Stimulated activated naive CD8-positive, alpha-beta T cell treated with anti-CD3 and anti-CD28 coated beads, Interleukin-15, Interleukin-2, amounts not matched to agents 100 U/mL and 50 U/mL, for 24 hours (primary cell): ENCODE results near the gene WDR5.
A peak's percentile ranks its signal among the peaks of the same experiment; 100 is the strongest.
"Not testable (repeated sequence)": the region's sequence is repeated elsewhere in the genome, so short reads cannot be mapped to it uniquely, and the experiment has no call there.

Experiments
- ATAC-seq: fragments of 150-1000 bp; cut with Tn5 transposase; one replicate; pipeline ENCODE4 v1.10.0; 2021
- DNase-seq: peaks from one replicate; pipeline ENCODE4 v3.0.0; 2021

Gene WDR5

GRCh38 chr9:134135343-134136117 lies at the start of gene WDR5:
WDR5 (plus strand) TSS chr9:134136082; CDS start chr9:134139878, 3,796 bp downstream.
- ATAC-seq (peak; percentile 75), DNase-seq (peak; percentile 95)

- ATAC-seq, result no peak
- no peak for DNase-seq
Observed at GRCh38 chr9:134088063-134088725, 47.7 kb upstream of the WDR5 start.

- ATAC-seq, result no peak
- no peak for DNase-seq
Observed at GRCh38 chr9:134089972-134090371, 45.9 kb upstream of the WDR5 start.

GRCh38 chr9:134099123-134099761 lies 36.6 kb upstream of the WDR5 start:
- ATAC-seq (peak; percentile 90), DNase-seq (peak; percentile 68)

GRCh38 chr9:134100040-134100439 lies 35.8 kb upstream of the WDR5 start:
- DNase-seq (no peak), ATAC-seq (no peak)

- not testable (repeated sequence) for ATAC-seq, DNase-seq
Observed at GRCh38 chr9:134101133-134101532, 34.7 kb upstream of the WDR5 start.

GRCh38 chr9:134101623-134102149 lies 34.2 kb upstream of the WDR5 start:
- ATAC-seq, result no peak

GRCh38 chr9:134103391-134103998 lies 32.4 kb upstream of the WDR5 start:
- ATAC-seq (no peak), DNase-seq (no peak)

More at GRCh38 chr9:134101623-134102149, 34.2 kb upstream of the WDR5 start:
- no peak for DNase-seq

- DNase-seq (no peak), ATAC-seq (no peak)
Observed at GRCh38 chr9:134111064-134111463, 24.8 kb upstream of the WDR5 start.

- ATAC-seq (no peak), DNase-seq (no peak)
Observed at GRCh38 chr9:134112561-134112960, 23.3 kb upstream of the WDR5 start.

- not testable (repeated sequence) for ATAC-seq, DNase-seq
Observed at GRCh38 chr9:134118972-134119371, 16.9 kb upstream of the WDR5 start.

GRCh38 chr9:134123764-134124128 lies 12.1 kb upstream of the WDR5 start:
- DNase-seq, result no peak
- no peak for ATAC-seq

- no peak for ATAC-seq
- DNase-seq, result no peak
Observed at GRCh38 chr9:134125413-134126095, 10.3 kb upstream of the WDR5 start.

GRCh38 chr9:134126373-134126772 lies 9.5 kb upstream of the WDR5 start:
- no peak for DNase-seq
- ATAC-seq, result no peak

GRCh38 chr9:134127065-134127580 lies 8.8 kb upstream of the WDR5 start:
- DNase-seq (no peak), ATAC-seq (no peak)

GRCh38 chr9:134127616-134128015 lies 8.3 kb upstream of the WDR5 start:
- DNase-seq, result no peak
- ATAC-seq, result no peak

GRCh38 chr9:134128727-134129679 lies 6.9 kb upstream of the WDR5 start:
- no peak for ATAC-seq
- DNase-seq, result no peak

GRCh38 chr9:134130503-134131375 lies 5.1 kb upstream of the WDR5 start:
- no peak for ATAC-seq
- no peak for DNase-seq

GRCh38 chr9:134131471-134132207 lies 4.2 kb upstream of the WDR5 start:
- no peak for DNase-seq
- no peak for ATAC-seq
